ENCODE data around the gene ABHD5.

The ABHD5 gene

DNA sequence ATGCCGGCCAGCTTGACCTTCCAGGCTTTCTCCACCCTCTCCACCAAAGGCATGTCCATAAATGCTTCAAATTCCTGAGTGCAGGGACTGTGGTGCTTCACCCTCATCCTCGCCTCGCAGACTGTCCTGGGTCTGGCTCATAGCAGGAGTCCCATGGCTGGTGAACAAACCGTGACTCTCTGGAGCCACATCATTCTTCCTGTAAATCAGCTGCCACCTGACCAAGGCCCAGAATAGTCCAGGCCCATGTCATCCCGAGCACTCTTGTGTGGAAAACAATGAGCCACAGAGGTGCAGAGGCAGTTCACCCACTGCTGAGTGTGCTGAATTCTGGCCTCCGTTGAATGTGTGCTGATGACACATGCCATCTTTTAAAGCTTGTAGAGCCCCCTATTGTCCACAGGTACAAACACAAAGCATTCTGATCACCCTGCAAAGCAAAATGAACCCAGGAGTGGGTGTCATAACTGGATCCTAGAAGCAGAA lies 68.6 kb downstream of the ABHD5 start:
- no peak for DNase-seq

DNA sequence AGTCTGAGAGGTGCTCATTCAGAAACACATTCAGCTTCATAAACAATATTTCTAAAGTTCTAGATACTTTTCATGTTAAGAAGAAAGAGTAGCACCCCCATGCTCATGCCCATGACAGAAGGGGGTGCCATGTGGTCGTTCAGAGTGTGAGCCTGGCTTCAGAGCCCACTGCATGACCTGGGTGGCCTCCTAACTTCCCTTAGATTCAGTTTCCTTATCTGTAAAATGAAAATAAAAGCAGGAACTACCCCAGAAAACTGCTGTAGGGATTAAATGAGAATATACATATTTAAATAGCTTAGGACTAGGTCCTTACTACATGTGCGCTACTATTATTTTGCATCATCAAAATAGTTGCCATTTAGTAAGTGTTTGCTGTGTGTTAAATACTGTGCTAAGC lies 69.2 kb downstream of the ABHD5 start:
- DNase-seq = peak; percentile 72

DNA sequence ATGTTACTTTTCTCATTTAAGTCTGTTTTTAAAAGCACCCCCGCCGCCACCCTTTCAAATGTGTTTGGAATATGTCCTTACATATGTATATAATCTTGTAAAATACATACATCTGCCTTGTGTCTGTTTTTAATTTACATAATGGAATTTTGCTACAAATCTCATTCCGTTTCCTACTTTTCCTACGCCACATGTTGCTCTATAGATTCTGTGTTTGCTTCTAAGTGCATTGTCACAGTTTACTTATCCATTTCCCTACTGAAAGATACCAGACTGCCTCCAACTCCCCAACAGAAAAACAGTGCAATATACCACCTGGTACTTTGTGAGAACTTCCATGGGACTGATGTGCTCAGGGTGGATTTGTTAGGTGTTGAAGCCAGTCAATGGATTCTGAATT lies 70.2 kb downstream of the ABHD5 start:
- no peak for DNase-seq

DNA sequence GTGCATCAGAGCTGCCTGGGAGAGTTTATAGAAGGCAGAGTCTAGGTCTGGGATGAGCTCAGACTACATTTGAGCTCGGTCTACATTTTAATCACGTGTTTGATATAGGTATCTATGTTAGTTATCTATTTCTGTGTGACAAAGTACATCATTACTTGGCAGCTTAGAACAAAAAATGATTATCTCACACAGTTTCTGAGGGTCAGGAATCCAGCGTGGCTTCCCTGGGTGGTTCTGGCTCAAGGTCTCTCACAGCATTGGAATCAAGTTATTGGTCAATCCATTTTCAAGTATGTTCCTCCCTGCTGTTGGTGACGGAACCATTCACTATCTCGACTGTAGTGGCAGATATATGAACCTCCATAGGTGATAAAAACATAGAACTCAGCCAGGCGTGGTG lies 71.7 kb downstream of the ABHD5 start:
- DNase-seq = no peak

DNA sequence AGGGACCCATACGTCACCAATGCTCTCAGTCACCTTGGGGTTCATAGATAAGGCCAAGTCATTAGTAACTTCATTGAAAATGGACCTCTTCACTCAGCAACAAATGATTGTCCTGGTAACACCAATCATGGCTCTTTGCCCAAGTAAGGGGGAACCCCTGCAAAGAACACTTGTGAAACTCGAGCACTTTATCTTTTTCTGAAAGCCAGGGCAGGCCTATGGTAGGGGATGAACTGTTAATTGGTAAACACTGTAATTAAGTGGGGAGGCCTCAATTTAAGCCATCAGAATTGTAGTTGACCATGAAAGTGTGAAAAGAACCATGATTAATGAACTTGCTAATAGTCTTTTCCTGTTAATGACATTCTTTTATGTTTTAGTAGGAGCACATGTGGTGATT lies 73.3 kb downstream of the ABHD5 start:
- DNase-seq = no peak

DNA sequence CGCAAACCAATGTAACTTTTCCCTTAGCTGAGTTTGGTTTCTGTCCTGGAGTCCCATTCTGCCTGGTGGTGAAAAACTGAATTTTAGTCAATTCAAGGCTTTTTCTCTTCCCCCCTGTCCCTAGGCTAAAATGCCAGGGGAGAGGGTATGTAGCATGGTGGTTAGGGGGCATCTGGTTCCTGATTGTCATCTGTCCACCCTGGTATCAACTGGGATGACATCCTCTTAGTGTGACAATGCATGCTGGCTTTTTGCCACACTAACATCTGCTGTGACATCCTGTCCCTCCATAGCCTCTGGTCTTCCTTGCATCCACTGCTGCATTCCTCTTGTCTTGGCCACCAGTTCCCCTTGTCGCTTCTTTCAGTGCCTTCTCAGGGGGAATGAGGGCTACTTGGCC lies 73.7 kb downstream of the ABHD5 start:
- no peak for DNase-seq

DNA sequence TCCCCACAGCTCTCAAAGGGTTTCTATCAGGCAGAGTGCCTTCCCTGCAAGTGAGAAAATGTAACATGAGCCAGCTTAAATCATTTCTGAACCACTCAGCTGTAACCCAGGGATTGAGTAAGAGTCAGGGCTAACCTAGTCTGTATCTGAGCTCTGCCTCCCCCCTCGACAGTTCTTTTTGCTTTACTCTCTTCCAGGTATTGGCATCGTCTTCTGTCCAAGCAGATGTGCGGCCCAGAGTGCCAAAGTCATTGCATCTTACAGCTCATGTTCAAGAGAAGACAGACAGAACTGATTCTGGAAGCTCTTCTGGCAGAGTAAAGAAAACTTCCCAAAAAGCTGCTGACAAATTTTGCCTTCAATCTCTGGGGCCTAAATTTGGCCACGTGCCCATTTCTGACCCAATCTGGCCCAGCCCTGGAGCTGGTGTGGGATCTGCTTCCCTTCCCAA lies 74.8 kb downstream of the ABHD5 start:
- no peak for DNase-seq

DNA sequence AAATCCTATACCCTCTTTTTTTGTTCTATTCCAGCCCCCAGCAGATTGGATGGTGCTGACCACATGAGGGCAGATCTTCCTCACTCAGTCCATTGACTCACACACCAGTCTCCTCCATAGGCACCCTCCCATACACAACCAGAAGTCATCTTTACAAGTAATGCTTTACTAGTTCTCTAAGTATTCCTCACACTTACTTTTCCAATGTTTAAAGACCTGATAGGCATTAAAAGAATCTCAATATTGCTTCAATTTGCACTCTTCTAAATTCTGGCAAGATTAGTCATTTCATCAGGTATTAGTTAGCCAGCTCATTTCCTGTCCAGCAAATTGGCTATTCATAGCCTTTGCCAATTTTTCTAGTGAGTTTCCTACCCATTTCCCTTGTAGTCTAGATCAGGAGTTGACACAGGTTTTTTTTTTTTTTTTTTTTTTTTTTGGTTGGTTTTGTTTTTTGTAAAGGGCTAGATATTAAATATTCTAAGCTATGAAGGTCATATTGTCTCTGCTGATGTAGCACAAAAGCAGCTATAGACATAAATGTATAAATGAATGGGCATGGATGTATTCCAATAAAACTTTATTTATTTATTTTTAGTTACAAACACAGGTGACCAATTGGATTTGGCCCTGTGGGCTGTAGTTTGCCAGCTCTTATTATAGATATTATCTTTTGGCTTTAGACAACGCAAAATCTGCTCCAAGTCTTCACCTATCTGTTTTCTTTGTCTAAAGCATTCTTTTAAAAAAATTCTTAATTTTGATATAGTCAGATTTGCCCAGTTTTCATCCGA lies 76.1 kb downstream of the ABHD5 start:
- no peak for DNase-seq

DNA sequence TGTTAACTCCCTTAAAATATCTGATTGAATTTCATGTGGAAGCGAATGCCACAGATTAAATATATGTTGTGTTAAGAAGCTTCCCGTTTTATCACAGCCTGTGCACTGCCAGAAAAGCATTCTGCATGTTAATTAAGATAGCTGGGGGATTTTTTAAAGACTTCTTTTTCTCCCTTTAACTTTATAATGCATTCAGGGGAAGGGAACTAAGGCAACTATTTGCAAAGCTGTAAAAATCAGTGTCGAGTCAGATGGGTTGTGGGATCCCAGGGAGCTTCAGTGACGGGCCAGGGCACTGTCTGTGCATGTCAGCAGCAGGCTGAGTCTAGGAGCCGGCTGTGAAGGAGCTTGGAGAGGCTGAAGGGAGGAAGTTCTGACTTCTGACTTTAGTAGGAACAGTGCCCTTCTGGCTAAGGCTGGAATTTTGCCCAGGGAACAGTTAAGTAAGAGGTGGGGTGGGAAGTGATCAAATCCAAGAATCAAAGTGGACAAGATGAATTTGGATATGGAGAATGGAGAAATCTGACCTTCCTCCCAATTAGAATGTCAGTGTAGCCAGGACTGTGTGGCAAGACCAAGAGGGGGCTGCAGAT lies 77.7 kb downstream of the ABHD5 start:
- no peak for DNase-seq

DNA sequence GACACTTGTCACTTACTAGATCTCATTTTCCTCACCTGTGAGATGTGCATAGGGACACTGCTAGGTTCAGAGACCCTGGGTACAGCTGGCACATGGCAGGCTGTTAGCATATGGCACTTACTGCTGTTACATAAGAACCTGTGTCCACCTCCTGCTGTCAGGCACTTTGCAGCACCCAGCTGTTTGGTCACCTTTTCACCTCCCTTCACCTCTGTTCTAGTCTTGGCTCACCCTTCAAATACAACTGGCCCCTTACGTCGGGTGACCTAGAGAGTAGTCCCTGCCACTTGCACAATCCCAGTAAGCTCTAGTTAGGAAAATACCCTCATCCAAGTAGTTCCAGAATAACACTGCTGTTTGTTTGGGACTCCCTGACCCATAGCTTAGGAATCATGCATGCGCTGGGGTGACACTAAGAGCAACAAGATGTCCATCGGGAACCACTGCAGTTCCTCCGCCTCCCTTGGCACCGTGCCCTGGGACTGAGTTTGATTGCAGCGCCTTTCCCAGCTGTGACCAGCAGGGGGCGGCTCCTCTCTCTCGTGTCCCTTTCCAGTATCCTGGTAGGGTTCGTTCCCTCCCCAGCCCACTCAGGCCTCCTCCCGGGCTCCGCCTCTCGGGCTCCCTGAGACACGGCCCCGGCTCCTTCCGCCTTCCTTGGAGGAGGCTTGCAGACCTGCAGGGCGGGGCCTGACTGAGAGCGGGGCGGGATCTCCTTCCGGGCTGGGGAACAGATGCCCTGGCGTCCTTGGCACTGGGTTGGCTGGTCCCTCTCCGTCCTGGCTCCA lies 78.6 kb downstream of the ABHD5 start:
- DNase-seq = peak; percentile 91

DNA sequence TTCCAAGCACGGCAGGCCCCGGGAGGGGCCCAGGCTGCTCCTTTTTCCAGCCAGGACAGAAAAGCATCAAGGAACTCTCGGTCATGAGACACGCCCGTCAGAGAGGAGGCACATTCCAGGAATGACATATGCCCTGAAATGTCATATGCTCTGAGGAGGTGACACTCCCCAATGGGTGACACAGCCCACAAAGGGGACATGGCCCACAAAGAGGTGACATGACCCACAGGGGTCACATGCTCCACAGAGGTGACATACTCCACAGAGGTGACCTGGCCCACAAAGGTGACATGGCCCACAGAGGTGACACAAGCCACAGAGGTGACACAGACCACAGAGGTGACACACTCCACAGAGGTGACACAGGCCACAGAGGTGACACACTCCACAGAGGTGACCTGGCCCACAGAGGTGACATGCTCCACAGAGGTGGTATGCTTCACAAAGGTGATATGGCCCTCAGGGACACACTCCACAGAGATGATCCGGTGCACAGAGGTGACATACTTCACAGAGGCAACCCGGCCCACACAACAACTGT lies 79.2 kb downstream of the ABHD5 start:
- no peak for DNase-seq

DNA sequence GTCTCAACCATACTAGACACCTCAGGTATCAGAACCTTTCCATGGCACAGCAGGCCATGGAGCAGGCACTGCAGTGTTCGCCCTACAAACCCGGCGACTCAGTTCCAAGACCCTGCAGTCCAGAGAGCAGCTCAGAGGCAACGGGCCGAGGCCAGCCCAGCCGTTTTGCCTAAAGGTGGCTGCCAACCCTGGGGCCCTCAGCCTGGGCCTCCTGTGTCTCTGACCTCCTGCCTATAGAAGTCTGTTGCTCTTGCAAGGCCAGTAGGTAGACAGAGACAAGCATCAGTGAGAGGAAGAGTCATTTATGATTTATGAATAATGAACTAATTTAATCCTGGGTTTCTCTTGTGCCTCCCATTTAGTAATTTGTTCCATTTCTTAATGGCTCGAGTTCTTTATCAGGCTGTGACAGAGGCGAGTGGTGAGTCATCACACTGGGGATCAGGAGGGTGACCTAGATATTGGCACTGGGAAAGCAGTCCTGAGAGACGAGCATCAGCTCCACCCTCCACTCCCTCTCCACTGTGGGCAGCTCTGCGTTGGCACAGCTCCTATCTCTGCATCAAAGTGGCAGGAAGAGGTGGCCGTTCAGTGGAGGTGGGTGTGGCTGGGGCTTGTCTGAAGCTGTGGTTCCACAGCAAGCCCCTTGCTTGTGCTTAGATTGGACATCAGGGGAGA lies 79.8 kb downstream of the ABHD5 start:
- DNase-seq = no peak

DNA sequence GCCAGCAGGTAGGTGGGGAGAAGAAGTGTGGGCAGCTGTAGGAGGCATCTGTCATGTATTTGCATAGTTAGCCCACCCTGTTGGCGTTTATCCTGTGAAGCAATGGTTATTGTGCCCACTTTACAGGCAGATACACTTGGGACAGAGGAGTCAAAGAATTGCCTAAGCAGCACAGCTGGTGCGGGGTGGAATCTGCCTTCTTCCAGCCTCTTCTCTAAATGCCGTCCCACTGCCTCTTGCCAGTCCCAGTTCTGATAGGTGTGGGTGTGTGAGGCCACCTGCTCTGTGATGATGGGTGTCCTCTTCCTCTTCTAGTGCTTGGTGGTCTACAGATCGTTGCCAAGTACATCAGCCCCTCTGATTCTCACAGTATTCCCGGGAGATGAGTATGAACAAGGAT lies 80.9 kb downstream of the ABHD5 start:
- no peak for DNase-seq

DNA sequence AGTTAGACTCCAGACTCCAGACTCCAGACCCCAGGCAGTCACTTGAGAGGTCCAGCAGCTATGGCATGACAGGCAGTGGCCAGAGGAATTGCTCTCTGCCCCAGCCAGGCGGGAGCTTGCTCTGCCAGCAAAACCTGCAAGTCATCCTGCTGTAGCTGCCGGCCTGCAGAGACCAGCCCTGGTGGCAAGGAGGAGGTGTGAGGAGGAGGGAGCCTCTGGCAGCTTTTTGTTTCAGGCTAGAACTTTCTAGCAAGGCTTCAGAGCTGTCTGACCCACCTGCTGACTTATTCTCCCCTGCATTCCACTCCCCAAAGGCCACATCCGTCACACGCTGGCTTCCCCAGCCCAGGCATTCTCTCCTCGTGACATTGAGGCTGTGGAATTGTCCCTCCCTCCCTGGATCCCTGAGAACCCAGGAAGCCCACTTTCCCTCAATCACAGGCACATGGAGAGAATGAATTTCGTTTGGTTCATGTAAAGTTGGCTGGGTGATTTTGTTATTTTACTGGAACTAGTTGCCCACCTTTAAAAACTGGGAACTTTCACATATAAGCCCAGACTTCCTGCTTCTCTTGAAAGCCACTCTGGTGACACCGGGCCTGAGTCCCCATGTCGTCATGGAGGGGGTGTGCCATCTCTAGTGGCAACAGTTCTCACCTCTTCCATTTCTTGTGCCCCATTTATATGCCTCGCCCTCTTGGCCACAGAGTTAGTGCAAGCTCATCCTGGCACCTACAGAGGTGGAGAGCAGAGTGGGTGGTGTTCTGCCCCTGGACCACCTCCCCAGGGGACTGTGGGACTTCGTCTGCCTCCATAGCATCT lies 82.7 kb downstream of the ABHD5 start:
- peak; percentile 17 for DNase-seq

DNA sequence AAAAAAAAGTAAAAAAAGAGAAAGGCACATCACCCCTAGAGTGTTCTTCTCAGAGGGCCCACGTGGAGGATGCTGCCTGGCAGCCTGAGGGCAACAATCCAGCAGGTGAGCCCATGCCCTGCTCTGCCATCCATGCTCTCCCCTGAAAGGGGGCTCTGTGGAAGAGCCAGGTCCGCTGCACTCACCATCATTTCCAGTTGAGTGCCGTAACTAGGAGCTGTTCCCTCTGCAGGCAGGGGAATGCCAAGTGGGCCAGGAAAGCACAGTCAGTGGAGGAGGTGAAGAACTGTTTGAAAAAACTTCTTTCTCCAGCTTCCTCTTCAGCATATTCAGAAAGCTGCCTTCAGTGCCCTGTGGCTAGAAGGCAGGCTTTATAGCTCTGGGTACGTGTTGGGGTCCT lies 84.1 kb downstream of the ABHD5 start:
- no peak for DNase-seq

DNA sequence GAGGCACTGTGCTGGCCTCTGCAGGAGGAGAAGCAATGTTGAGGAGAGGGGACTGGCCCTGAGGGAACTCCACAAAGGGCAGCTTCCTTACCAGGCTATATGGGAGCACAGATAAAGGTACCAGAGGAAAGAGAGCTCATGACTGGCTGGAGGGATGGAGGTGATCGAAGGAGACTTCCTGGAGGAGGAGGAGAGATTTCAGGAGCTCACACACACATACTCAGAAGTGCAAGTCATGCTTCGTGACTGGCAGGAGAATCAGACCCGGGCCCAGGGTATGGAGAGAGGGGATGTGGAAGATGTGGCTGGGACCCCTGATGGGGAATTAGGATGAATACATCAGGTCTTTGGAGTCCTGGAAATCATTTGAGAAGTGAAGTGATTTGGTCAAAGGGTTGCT lies 85.4 kb downstream of the ABHD5 start:
- DNase-seq = no peak

DNA sequence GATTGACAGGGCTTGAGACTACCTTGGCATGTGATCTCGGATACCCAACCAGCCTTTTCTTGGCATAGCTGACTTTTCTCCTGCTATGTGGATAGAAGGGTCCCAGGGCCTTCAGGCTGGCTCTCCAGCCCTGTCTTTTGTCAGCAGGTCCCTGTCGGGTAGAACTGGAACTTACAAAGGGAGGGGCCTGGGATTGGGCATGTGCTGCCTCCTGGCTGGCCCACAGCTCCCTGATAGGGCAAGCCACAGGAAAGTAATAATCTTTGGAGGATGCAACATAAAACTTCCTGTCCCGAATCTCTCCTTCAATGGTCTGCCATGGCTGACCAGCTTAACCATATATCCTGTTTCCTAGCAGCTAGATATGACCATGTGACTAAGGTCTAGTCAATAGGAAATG lies 89.1 kb downstream of the ABHD5 start:
- DNase-seq = no peak

DNA sequence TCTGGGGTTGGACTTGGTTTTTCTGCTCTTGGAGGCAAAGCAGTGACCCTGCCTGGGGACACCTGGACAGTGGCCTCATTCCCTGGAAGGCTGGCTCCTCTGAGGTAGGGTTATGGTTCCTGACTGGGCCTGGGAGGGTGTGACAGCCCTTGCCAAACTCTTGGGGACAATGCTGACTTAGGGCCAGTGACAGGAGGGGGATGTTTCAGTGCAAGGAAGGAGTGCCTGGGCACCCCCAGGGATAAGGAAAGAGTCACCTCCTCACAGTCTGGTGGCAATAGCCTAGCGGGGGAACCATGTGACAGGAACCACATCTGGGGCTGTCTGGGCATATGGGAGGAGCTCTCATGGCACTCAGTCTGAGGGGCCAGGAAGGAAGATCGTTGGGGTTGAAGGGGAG lies 91.8 kb downstream of the ABHD5 start:
- DNase-seq = no peak
